ENCODE data around the gene ZNF407.

- TF ChIP-seq, protein P1, sequence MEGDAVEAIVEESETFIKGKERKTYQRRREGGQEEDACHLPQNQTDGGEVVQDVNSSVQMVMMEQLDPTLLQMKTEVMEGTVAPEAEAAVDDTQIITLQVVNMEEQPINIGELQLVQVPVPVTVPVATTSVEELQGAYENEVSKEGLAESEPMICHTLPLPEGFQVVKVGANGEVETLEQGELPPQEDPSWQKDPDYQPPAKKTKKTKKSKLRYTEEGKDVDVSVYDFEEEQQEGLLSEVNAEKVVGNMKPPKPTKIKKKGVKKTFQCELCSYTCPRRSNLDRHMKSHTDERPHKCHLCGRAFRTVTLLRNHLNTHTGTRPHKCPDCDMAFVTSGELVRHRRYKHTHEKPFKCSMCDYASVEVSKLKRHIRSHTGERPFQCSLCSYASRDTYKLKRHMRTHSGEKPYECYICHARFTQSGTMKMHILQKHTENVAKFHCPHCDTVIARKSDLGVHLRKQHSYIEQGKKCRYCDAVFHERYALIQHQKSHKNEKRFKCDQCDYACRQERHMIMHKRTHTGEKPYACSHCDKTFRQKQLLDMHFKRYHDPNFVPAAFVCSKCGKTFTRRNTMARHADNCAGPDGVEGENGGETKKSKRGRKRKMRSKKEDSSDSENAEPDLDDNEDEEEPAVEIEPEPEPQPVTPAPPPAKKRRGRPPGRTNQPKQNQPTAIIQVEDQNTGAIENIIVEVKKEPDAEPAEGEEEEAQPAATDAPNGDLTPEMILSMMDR (IDR thresholded peaks at IDR 0.05), result no peak
- TF ChIP-seq EP300 (IDR thresholded peaks at IDR 0.05) (no peak), POLR2A (IDR thresholded peaks at IDR 0.05) (no peak)
Measured at GRCh38 chr18:74914052-74914591, 316.5 kb downstream of the ZNF407 start.

All from gastroesophageal sphincter (tissue), 3 donors.